Measurements from ENCODE around the gene CANT1. TPM values are rescaled to one million over a fixed set of nuclear protein-coding genes. Genes with fewer than 3 reads are reported as not detected.

Gene CANT1
- total and polyA plus RNA-seq, 2 of the 13 experiments (the other 11 are each of a cell fraction or from before 2014, with no cell fraction given) = 34.1 to 42.1 TPM

DNA sequence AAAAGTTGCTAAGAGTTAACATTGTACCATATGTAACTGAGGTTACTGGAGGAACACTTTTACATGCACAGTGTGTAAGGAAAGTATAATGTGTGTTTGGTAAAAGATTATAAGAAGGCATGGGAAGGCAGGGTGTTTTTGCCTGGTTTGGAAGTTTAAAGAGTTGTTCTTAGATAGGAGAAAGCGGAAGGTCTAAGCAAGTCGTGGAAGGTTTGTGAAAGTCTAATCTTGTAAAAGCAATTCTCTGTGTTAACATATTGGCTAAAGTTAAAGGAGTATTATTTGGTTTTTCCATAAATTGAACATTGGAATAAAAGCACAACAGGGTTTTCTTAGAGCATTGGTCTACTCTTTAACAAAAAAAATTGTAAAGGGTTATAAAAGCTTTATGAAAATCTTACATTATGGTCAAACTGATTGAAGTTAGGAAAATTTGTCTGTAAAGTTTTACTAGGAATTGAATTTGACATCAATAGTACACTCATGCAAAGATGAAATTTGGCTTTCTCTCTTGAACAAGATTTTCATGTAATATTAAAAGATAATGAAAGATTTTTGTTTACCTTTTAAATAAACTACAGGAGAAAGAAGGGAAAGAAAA is 4.7 kb upstream of the CANT1 start:
- TF ChIP-seq ZFP36 (IDR thresholded peaks at IDR 0.05; ENCODE audit: borderline replicate concordance, low read depth, low read length, partially characterized antibody) (peak; percentile 66), ZZZ3 (CRISPR knock-in tag; IDR thresholded peaks at IDR 0.05; ENCODE audit: borderline replicate concordance) (no peak), ZNF331 (CRISPR knock-in tag; IDR thresholded peaks at IDR 0.05) (no peak), ZNF724P (CRISPR knock-in tag; IDR thresholded peaks at IDR 0.05; ENCODE audit: borderline replicate concordance) (peak; percentile 98), RFX5 (IDR thresholded peaks at IDR 0.05; ENCODE audit: low read depth, low read length) (no peak)
- H3K4me1 ChIP-seq (ENCODE audit: insufficient read depth, low read length) = peaks cover 26% of the 10 kb centered on the region
- peaks cover 0 to 2% of the 10 kb centered on the region in 2 experiments; a peak in 1 of 5 replicates for H3K27me3 ChIP-seq (ENCODE audit: control insufficient read depth in 1 of 2, insufficient read depth in 2 of 2, low read length in 2 of 2)
- WGBS (ENCODE audit: low lambda C conversion rate) = 69% methylated on average over 2 of the region's 2 CpGs
- ChIA-PET CTCF (ENCODE audit: low intra/inter-chr PET ratio, low total read pairs) (no interaction called here), POLR2A (interaction anchor here (0.7 kb wide), 1 partner anchor 12 kb away, joined by 3 read pairs; no protein-coding TSS in a partner anchor)
- in situ Hi-C loops (cut with HindIII; ENCODE audit: extremely low pct_ligation_motif_present, low pct_unique_long_range_greater_than_20kb) = no loop called here
- H3K4me2 ChIP-seq (ENCODE audit: low read depth, low read length) = no peak overlapping the region
- H3K79me2 ChIP-seq (ENCODE audit: insufficient read depth, low read length) = peaks cover 1% of the 10 kb centered on the region
- intact Hi-C loops (cut with micrococcal nuclease; ENCODE audit: unreplicated experiment) = no loop called here
- H2AFZ ChIP-seq (ENCODE audit: low read length) = no peak overlapping the region
- no TSS peak for BruUV-seq (replicated peaks)
- no peaks in the 10 kb centered on the region for H4K20me1 ChIP-seq (ENCODE audit: insufficient read depth, low read length)
- no peaks in the 10 kb centered on the region for H3K36me3 ChIP-seq (replicated peaks in 1 of 2; ENCODE audit: control insufficient read depth in 1 of 2, insufficient read depth in 2 of 2, low read length in 2 of 2)
- no peak overlapping the region for H3K9ac ChIP-seq (ENCODE audit: insufficient read depth, low read depth, low read length)
- no peak for FAIRE-seq
- DNase-seq (ENCODE audit: low spot score) = no peak
- H3K9me3 ChIP-seq (ENCODE audit: low read length) = peaks cover 35% of the 10 kb centered on the region
- ATAC-seq = no peak
- H3K4me3 ChIP-seq (replicated peaks in 1 of 3; ENCODE audit: insufficient read depth in 1 of 3, low read depth in 2 of 3, low read length in 3 of 3) = no peak overlapping the region
- no peak overlapping the region for H3K27ac ChIP-seq (ENCODE audit: extremely low read length, insufficient read depth, low read length)

DNA sequence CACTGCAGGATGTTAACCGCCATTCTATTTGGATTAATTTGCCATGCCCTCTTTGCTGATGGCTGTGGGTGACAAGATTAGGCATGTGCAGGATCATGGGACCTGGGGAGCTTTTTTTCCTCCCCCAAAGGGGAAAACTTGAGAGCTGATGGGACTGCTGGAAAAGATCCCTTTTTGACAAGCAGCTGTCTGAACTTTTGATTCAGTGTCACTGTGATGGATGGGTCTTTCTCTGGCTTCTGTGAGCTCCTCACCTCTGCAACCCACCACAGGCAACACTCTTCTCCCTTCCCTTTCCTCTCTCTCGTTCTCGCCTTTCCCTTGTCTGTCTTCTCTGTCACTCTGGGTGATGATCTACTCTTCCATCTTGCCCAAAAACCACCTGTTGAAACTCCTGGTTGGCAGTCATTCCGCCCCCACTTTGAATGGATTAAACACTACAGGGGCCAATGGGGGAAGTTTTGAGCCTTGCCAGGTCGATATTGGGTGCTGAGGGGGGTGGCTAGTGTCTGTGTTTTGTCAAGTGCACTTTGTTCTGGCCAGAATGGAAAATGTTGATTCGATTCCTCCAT is 3.1 kb upstream of the CANT1 start:
- ATAC-seq (no peak), DNase-seq (ENCODE audit: low spot score) (no peak), FAIRE-seq (no peak)
- peaks cover 17% of the 10 kb centered on the region for H3K79me2 ChIP-seq (ENCODE audit: insufficient read depth, low read length)
- in situ Hi-C loops (cut with HindIII; ENCODE audit: extremely low pct_ligation_motif_present, low pct_unique_long_range_greater_than_20kb) (no loop called here), intact Hi-C loops (cut with micrococcal nuclease; ENCODE audit: unreplicated experiment) (no loop called here)
- BruUV-seq (replicated peaks) = no TSS peak
- no peak overlapping the region for H3K4me3 ChIP-seq (replicated peaks in 1 of 3; ENCODE audit: insufficient read depth in 1 of 3, low read depth in 2 of 3, low read length in 3 of 3)
- 12% methylated on average over 6 of the region's 6 CpGs for WGBS (ENCODE audit: low lambda C conversion rate)
- H3K27me3 ChIP-seq (ENCODE audit: control insufficient read depth in 1 of 2, insufficient read depth in 2 of 2, low read length in 2 of 2) = peaks cover 0 to 2% of the 10 kb centered on the region in 2 experiments; a peak in 1 of 5 replicates
- H2AFZ ChIP-seq (ENCODE audit: low read length) = no peak overlapping the region
- peaks cover 35% of the 10 kb centered on the region for H3K9me3 ChIP-seq (ENCODE audit: low read length)
- no peak overlapping the region for H3K9ac ChIP-seq (ENCODE audit: insufficient read depth, low read depth, low read length)
- CTCF ChIA-PET (ENCODE audit: low intra/inter-chr PET ratio, low total read pairs) = no interaction called here
- H3K4me1 ChIP-seq (ENCODE audit: insufficient read depth, low read length) = peaks cover 37% of the 10 kb centered on the region
- H3K36me3 ChIP-seq (replicated peaks in 1 of 2; ENCODE audit: control insufficient read depth in 1 of 2, insufficient read depth in 2 of 2, low read length in 2 of 2) = peaks cover 1 to 3% of the 10 kb centered on the region in 2 experiments; a peak in 2 of 5 replicates
- H4K20me1 ChIP-seq (ENCODE audit: insufficient read depth, low read length) = no peaks in the 10 kb centered on the region
- no peak overlapping the region for H3K27ac ChIP-seq (ENCODE audit: extremely low read length, insufficient read depth, low read length)
- POLR2A ChIA-PET = interaction anchor here (3.8 kb wide), 1 partner anchor 14 kb away, joined by 118 read pairs; no protein-coding TSS in a partner anchor
- H3K4me2 ChIP-seq (ENCODE audit: low read depth, low read length) = no peak overlapping the region
- TF ChIP-seq ZNF790 (CRISPR knock-in tag; IDR thresholded peaks at IDR 0.05; ENCODE audit: borderline replicate concordance) (no peak), POGZ (CRISPR knock-in tag; IDR thresholded peaks at IDR 0.05) (0 out of 2 replicates have a peak, but pooled peaks have one; percentile 7)
